ENCODE measurements around the gene TRIP4. TPM values are rescaled to one million over a fixed set of nuclear protein-coding genes. Genes with fewer than 3 reads are reported as not detected.

Gene TRIP4
- total and polyA plus RNA-seq, 2 donors (not counting 1 experiment from before 2014, with no cell fraction given) = 13.9 to 30.2 TPM

- no peak overlapping the region for H3K4me2 ChIP-seq (ENCODE audit: extremely low read depth, insufficient read depth, low read length)
- no peaks in the 10 kb centered on the region for H3K27me3 ChIP-seq (ENCODE audit: control insufficient read depth, insufficient read depth, low read length)
- no peak overlapping the region for H3K9ac ChIP-seq (ENCODE audit: insufficient read depth, low read length)
- peak in 1 of 2 donors; percentile 93 for DNase-seq (ENCODE audit: low read depth in 2 of 2)
- no peak overlapping the region for H3K27ac ChIP-seq (ENCODE audit: insufficient read depth, low read length)
- no peaks in the 10 kb centered on the region for H4K20me1 ChIP-seq (ENCODE audit: control insufficient read depth, extremely low read depth, insufficient read depth, low read length)
- H3K4me1 ChIP-seq (ENCODE audit: control insufficient read depth, extremely low read depth, insufficient read depth, low read length) = no peaks in the 10 kb centered on the region
- no peaks in the 10 kb centered on the region for H3K9me3 ChIP-seq (ENCODE audit: control insufficient read depth, insufficient read depth, low read depth, low read length)
- TF ChIP-seq CTCF (conservative IDR thresholded peaks at IDR 0.05 in 1 of 2, IDR thresholded peaks at IDR 0.05 in 1 of 2; ENCODE audit: low read depth in 1 of 2, low read length in 2 of 2) (no peak), EZH2 (IDR thresholded peaks at IDR 0.05; ENCODE audit: low read length, missing control alignments) (no peak)
- H3K79me2 ChIP-seq (ENCODE audit: control insufficient read depth, insufficient read depth, low read length) = peaks cover 13% of the 10 kb centered on the region
- H3K4me3 ChIP-seq (replicated peaks in 1 of 4; ENCODE audit: control extremely low read depth in 1 of 4, insufficient read depth in 1 of 4, low read depth in 3 of 4, low read length in 4 of 4) = no peak overlapping the region
- no peaks in the 10 kb centered on the region for H3K36me3 ChIP-seq (ENCODE audit: control insufficient read depth, insufficient read depth, low read length)
- H2AFZ ChIP-seq (ENCODE audit: low read length) = no peak overlapping the region
These were observed 91.2 kb downstream of the TRIP4 start for GRCh38 chr15:64478863-64479262.

GRCh38 chr15:64480891-64481290 lies 93.3 kb downstream of the TRIP4 start:
- no peak for TF ChIP-seq EZH2 (IDR thresholded peaks at IDR 0.05; ENCODE audit: low read length, missing control alignments)
- TF ChIP-seq CTCF (conservative IDR thresholded peaks at IDR 0.05 in 1 of 2, IDR thresholded peaks at IDR 0.05 in 1 of 2; ENCODE audit: low read depth in 1 of 2, low read length in 2 of 2) = no peak
- Histone ChIP-seq H3K79me2 (ENCODE audit: control insufficient read depth, insufficient read depth, low read length) (peaks cover 15% of the 10 kb centered on the region), H3K4me2 (ENCODE audit: extremely low read depth, insufficient read depth, low read length) (no peak overlapping the region), H4K20me1 (ENCODE audit: control insufficient read depth, extremely low read depth, insufficient read depth, low read length) (no peaks in the 10 kb centered on the region), H3K27me3 (ENCODE audit: control insufficient read depth, insufficient read depth, low read length) (no peaks in the 10 kb centered on the region), H3K4me1 (ENCODE audit: control insufficient read depth, extremely low read depth, insufficient read depth, low read length) (no peaks in the 10 kb centered on the region), H3K9ac (ENCODE audit: insufficient read depth, low read length) (no peak overlapping the region), H3K9me3 (ENCODE audit: control insufficient read depth, insufficient read depth, low read depth, low read length) (no peaks in the 10 kb centered on the region), H3K27ac (ENCODE audit: insufficient read depth, low read length) (no peak overlapping the region), H3K36me3 (ENCODE audit: control insufficient read depth, insufficient read depth, low read length) (no peaks in the 10 kb centered on the region), H3K4me3 (replicated peaks in 1 of 4; ENCODE audit: control extremely low read depth in 1 of 4, insufficient read depth in 1 of 4, low read depth in 3 of 4, low read length in 4 of 4) (no peak overlapping the region), H2AFZ (ENCODE audit: low read length) (no peak overlapping the region)
- DNase-seq (ENCODE audit: low read depth in 2 of 2) = no peak

GRCh38 chr15:64483749-64484148 lies 96.1 kb downstream of the TRIP4 start:
- H3K79me2 ChIP-seq (ENCODE audit: control insufficient read depth, insufficient read depth, low read length) = peaks cover 9% of the 10 kb centered on the region
- no peak for TF ChIP-seq EZH2 (IDR thresholded peaks at IDR 0.05; ENCODE audit: low read length, missing control alignments)
- no peak overlapping the region for H3K4me2 ChIP-seq (ENCODE audit: extremely low read depth, insufficient read depth, low read length)
- no peaks in the 10 kb centered on the region for H3K27me3 ChIP-seq (ENCODE audit: control insufficient read depth, insufficient read depth, low read length)
- H2AFZ ChIP-seq (ENCODE audit: low read length) = no peak overlapping the region
- H3K27ac ChIP-seq (ENCODE audit: insufficient read depth, low read length) = no peak overlapping the region
- H3K36me3 ChIP-seq (ENCODE audit: control insufficient read depth, insufficient read depth, low read length) = no peaks in the 10 kb centered on the region
- no peaks in the 10 kb centered on the region for H3K9me3 ChIP-seq (ENCODE audit: control insufficient read depth, insufficient read depth, low read depth, low read length)
- no peak overlapping the region for H3K4me3 ChIP-seq (replicated peaks in 1 of 4; ENCODE audit: control extremely low read depth in 1 of 4, insufficient read depth in 1 of 4, low read depth in 3 of 4, low read length in 4 of 4)
- no peaks in the 10 kb centered on the region for H3K4me1 ChIP-seq (ENCODE audit: control insufficient read depth, extremely low read depth, insufficient read depth, low read length)
- no peak for DNase-seq (ENCODE audit: low read depth in 2 of 2)
- H4K20me1 ChIP-seq (ENCODE audit: control insufficient read depth, extremely low read depth, insufficient read depth, low read length) = no peaks in the 10 kb centered on the region
- H3K9ac ChIP-seq (ENCODE audit: insufficient read depth, low read length) = no peak overlapping the region

All from fibroblast of lung (primary cell).